ENCODE results near the gene ABCG4.

Gene ABCG4

DNA sequence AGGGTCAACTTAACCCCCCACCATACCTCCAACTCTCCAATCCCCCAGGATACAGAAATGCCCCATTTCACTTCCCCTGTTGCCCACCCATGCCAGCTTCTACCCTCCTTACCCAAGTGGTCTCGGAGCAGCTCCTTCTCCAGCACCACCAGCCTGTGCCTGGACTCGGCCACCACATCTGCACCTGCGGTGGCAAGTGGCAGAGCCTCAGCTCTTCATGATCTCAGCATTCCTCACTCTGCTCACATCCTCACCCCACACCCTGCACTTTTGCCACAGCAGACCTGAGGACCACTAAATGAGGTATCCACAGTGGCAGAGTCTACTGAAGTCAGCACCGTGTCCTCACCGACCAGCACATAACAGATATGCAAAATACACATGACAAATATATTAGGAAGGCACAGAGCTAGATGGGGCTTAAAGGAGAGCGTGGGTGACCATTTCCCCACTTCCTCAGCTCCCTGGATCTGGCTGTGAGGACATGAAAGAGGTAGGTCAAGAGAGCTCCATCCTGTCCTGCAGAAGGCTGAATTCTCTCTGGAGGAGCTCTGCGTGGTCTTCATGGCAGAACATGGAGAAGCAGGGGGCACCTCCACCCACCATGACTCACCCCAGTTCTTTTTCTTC, 46.1 kb downstream of the ABCG4 start:
- Histone ChIP-seq H3K4me1 (ENCODE audit: insufficient read depth, low read length, severe bottlenecking) (no peaks in the 10 kb centered on the region), H4K20me1 (ENCODE audit: insufficient read depth, low read length) (no peaks in the 10 kb centered on the region), H3K4me2 (ENCODE audit: low read length) (no peak overlapping the region), H3K9me2 (ENCODE audit: low read depth, low read length) (no peaks in the 10 kb centered on the region), H2AFZ (ENCODE audit: low read length) (no peak overlapping the region), H3K36me3 (ENCODE audit: insufficient read depth, low read length) (no peaks in the 10 kb centered on the region), H3K9me3 (ENCODE audit: low read length) (no peaks in the 10 kb centered on the region), H3K79me2 (ENCODE audit: insufficient read depth, low read length) (no peaks in the 10 kb centered on the region), H3K27me3 (ENCODE audit: insufficient read depth, low read length) (0 out of 2 replicates have a peak, but pooled peaks cover 4% of the 10 kb centered on the region), H3K27ac (ENCODE audit: low read depth, low read length, poor library complexity, severe bottlenecking) (no peak overlapping the region), H3F3A (ENCODE audit: insufficient read depth, low read length) (no peaks in the 10 kb centered on the region), H3K9ac (ENCODE audit: low read length) (no peak overlapping the region), H3K4me3 (ENCODE audit: low read depth, low read length, poor library complexity, severe bottlenecking) (no peak overlapping the region)
- TF ChIP-seq CTCF (IDR thresholded peaks at IDR 0.05; ENCODE audit: low read length) (no peak), EZH2 (IDR thresholded peaks at IDR 0.05; ENCODE audit: borderline replicate concordance, low read length) (no peak)

- TF ChIP-seq CTCF (IDR thresholded peaks at IDR 0.05; ENCODE audit: low read length) (no peak), EZH2 (IDR thresholded peaks at IDR 0.05; ENCODE audit: borderline replicate concordance, low read length) (no peak)
- no peaks in the 10 kb centered on the region for H3K79me2 ChIP-seq (ENCODE audit: insufficient read depth, low read length)
- no peak overlapping the region for H3K4me3 ChIP-seq (ENCODE audit: low read depth, low read length, poor library complexity, severe bottlenecking)
- H3F3A ChIP-seq (ENCODE audit: insufficient read depth, low read length) = no peaks in the 10 kb centered on the region
- H3K9me2 ChIP-seq (ENCODE audit: low read depth, low read length) = no peaks in the 10 kb centered on the region
- H3K9me3 ChIP-seq (ENCODE audit: low read length) = no peaks in the 10 kb centered on the region
- no peaks in the 10 kb centered on the region for H3K4me1 ChIP-seq (ENCODE audit: insufficient read depth, low read length, severe bottlenecking)
- no peak overlapping the region for H2AFZ ChIP-seq (ENCODE audit: low read length)
- no peaks in the 10 kb centered on the region for H3K36me3 ChIP-seq (ENCODE audit: insufficient read depth, low read length)
- H3K27ac ChIP-seq (ENCODE audit: low read depth, low read length, poor library complexity, severe bottlenecking) = no peak overlapping the region
- no peaks in the 10 kb centered on the region for H4K20me1 ChIP-seq (ENCODE audit: insufficient read depth, low read length)
- 0 out of 2 replicates have a peak, but pooled peaks cover 4% of the 10 kb centered on the region for H3K27me3 ChIP-seq (ENCODE audit: insufficient read depth, low read length)
- H3K4me2 ChIP-seq (ENCODE audit: low read length) = no peak overlapping the region
- H3K9ac ChIP-seq (ENCODE audit: low read length) = no peak overlapping the region
Observed at GRCh38 chr11:119195680-119196079, 46.8 kb downstream of the ABCG4 start.

DNA sequence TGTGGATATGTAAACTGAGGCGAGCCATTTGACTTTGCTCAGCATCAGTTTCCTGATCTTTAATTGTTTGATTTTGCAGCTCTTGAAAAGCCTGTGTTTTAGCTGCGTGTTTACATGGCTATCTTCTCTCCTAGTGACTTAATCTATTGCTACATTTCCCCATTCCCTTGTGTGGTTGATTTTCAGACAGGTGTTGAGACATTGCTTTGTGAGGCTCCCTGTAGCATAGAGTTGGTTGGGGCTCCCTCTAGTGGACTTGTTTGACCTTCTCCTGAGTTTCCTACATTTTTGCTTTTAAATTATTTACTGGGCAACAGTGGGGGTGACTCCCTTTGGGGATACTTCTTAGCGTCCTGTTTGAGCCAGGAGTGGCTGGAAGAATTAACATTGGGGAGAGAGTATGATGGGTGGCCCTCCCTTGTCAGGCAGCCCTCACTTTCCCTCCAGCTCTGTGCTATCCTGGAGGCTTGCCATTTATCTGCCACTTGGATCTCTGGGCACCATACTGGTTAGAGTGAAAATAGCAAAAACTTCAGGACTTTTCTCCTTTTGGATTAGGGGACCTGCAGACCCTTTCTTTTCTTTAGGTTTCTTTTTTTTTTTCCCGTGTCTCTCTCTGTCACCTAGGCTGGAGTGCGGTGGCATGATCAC, 48.1 kb downstream of the ABCG4 start:
- H3K4me3 ChIP-seq (ENCODE audit: low read depth, low read length, poor library complexity, severe bottlenecking) = no peak overlapping the region
- no peak for TF ChIP-seq EZH2 (IDR thresholded peaks at IDR 0.05; ENCODE audit: borderline replicate concordance, low read length)
- TF ChIP-seq CTCF (IDR thresholded peaks at IDR 0.05; ENCODE audit: low read length) = peak; percentile 73
- H3K4me2 ChIP-seq (ENCODE audit: low read length) = no peak overlapping the region
- H2AFZ ChIP-seq (ENCODE audit: low read length) = no peak overlapping the region
- H3K36me3 ChIP-seq (ENCODE audit: insufficient read depth, low read length) = no peaks in the 10 kb centered on the region
- no peaks in the 10 kb centered on the region for H4K20me1 ChIP-seq (ENCODE audit: insufficient read depth, low read length)
- H3F3A ChIP-seq (ENCODE audit: insufficient read depth, low read length) = no peaks in the 10 kb centered on the region
- H3K27ac ChIP-seq (ENCODE audit: low read depth, low read length, poor library complexity, severe bottlenecking) = no peak overlapping the region
- no peaks in the 10 kb centered on the region for H3K4me1 ChIP-seq (ENCODE audit: insufficient read depth, low read length, severe bottlenecking)
- H3K9me2 ChIP-seq (ENCODE audit: low read depth, low read length) = no peaks in the 10 kb centered on the region
- no peaks in the 10 kb centered on the region for H3K9me3 ChIP-seq (ENCODE audit: low read length)
- H3K9ac ChIP-seq (ENCODE audit: low read length) = no peak overlapping the region
- H3K27me3 ChIP-seq (ENCODE audit: insufficient read depth, low read length) = 0 out of 2 replicates have a peak, but pooled peaks cover 4% of the 10 kb centered on the region
- no peaks in the 10 kb centered on the region for H3K79me2 ChIP-seq (ENCODE audit: insufficient read depth, low read length)
